GM19035 (cell line): ENCODE results near the gene PRR20G.
"Not testable (repeated sequence)": the region's sequence is repeated elsewhere in the genome, so short reads cannot be mapped to it uniquely, and the experiment has no call there.

Experiments used
- ATAC-seq: cut with Tn5 transposase; IDR thresholded peaks from one replicate; pipeline ENCODE4 v1.9.1; 2021; ENCODE audit not compliant: unreplicated experiment

Gene PRR20G

DNA sequence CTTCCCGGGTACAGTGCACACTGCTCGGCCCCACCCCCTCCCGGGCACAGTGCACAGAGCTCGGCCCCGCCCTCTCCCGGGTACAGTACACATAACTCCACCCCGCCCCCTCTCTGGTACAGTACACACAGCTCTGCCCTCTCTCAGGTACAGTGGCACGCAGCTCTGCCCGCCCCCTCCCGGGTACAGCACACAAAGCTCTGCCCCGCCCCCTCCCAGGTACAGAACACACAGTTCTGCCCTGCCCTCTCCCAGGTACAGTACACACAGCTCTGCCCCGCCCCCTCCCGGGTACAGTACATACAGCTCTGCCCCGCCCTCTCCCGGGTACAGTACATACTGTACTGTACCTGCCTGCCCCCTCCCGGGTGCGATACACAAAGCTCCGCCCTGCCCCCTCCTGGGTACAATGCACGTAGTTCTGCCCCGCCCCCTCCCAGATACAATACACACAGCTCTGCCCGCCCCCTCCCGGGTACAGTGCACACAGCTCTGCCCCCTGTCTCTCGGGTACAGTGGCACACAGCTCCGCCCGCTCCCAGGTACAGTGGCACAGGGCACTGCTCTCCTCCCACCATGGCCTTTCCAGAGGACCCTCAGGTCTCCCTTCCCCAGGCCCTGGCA lies 16.4 kb upstream of the PRR20G start:
- ATAC-seq = no peak

DNA sequence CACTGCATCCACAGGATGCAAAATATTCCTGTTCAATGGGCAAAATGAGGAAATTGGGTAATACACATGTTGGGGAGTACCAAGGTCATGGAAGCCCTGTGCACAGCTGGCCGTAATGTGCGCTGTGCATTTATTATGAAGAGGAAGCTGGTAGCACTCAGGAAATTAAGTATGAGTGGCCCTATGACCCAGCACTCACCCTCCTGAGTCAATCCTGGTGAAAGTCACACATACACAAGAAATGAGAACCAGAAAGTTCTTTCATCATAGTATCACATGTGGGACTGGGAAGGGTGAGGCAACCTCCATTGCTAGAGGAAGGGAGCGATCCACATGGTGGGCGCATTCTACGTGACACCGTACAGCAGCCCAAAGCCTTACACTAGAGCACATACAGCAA lies 11.4 kb upstream of the PRR20G start:
- ATAC-seq = no peak

DNA sequence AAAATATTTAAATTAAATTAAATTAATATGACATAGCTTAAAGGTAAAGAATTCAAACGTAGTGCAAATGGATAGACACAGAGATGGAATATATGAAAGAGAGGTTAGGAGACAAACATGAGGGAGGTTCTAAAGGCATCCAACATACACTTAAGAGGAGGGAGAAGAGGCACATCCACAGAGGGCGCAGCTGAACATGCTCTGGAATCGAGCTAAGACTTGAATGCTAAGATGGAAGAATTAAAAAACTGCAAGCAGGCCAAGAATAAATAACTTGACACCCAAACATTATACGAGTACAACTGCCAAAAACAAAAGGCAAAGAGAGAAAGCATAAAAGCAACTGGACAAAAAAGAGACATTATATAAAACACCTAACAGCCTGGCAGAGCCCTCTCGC lies 9.1 kb upstream of the PRR20G start:
- ATAC-seq = no peak

DNA sequence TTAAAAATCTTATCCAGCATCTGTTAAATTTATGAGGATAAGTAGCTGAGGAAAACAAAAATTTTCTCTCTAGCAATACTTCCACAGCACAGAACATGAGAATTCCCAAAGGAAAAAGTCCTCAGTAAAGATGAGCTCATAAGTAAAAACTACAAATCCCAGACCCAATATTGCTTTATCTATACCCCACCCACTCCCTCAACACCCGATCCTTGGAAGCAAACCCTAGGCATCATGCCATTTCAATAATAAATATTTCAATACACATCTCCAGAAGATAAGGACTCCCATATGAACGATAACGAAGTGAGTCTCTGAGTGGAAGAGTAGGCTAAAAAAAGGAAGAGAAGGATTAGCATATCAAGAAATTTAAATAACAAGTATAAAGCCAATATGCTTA lies 8.3 kb upstream of the PRR20G start:
- ATAC-seq = no peak

DNA sequence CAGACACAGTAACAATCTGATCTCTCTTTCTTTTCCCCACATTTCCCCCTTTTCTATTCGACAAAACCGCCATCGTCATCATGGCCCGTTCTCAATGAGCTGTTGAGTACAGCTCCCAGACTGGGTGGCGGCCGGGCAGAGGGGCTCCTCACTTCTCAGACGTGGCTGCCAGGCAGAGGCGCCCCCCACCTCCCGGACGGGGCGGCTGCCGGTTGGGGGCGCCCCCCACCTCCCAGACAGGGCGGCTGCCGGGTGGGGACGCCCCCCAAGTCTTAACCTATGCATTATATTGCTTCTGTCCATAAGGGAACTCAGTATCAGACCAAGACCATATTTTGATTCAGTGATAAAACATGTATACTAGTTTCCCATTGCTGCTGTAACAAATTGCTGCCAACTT lies 5.8 kb upstream of the PRR20G start:
- not testable (repeated sequence) for ATAC-seq

DNA sequence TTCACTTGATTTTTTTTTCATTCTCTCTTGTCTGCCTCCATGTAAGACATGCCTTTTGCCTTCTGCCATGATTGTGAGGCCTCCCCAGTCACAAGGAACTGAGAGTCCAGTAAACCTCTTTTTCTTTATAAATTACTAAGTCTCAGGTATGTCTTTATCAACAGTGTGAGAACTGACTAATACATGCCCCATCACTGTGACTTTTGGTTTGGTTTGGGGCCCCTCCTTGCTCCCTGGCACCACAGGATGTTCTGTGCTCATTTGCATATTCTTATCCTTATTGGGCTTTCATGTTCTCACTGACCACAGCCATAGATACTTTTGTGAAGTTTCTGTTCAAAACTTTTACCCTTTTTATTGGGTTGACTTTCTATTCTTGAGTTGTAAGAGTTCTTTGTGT lies 3.8 kb upstream of the PRR20G start:
- ATAC-seq = no peak

DNA sequence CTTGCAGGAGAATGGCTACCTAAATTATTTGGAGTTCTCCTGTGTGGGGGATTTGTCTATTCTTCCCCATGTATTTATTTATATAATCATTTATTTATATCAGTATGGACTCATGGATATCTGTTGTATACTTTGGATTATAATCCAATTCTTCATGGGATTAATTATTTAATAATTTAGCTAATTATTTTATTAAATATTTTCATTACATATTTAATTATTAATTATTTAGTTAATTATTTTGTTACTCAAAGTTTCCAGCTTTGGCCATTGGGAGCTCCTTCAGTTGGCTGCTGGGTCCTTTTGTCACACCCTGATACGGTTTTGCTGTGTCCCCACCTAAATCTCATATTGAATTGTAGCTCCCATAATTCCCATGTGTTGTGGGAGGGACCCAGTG lies 3.3 kb upstream of the PRR20G start:
- no peak for ATAC-seq

DNA sequence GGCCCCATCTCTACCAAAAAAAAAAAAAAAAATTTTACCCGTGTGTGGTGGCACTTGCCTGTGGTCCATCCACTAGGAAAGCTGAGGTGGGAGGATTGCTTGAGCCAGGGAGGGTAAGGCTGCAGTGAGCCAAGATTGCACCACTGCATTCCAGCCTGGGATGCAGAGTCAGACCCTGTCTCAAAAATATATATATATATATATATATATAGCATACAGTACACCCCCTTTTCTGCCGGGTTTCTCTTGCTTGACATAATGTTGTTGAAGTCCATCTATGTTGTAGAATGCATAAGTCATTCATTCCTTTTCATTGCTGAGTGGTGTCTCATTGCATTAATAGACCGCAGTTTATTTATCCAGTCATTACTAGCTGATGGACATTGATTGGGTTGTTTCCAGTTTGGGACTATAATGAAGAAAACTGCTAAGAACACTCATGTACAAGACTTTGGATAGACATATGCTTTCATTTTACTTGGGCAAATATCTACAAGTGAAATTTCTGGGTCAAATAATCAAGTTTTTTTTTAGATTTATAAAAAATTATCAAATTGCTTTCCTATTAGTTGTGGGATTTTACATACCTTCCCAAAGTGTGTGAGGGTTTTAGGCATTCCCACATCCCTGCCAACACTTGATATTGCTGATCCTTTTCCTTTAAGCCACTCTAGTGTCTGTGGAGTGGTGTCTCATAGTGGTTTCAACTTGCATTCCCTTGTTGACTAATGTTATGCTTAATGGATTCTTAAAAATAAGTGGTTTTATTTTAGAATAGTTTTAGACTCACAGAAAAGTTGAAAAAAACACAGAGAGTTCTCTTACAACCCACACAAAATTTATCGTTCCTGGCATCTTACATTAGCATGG lies 2.1 kb upstream of the PRR20G start:
- no peak for ATAC-seq

DNA sequence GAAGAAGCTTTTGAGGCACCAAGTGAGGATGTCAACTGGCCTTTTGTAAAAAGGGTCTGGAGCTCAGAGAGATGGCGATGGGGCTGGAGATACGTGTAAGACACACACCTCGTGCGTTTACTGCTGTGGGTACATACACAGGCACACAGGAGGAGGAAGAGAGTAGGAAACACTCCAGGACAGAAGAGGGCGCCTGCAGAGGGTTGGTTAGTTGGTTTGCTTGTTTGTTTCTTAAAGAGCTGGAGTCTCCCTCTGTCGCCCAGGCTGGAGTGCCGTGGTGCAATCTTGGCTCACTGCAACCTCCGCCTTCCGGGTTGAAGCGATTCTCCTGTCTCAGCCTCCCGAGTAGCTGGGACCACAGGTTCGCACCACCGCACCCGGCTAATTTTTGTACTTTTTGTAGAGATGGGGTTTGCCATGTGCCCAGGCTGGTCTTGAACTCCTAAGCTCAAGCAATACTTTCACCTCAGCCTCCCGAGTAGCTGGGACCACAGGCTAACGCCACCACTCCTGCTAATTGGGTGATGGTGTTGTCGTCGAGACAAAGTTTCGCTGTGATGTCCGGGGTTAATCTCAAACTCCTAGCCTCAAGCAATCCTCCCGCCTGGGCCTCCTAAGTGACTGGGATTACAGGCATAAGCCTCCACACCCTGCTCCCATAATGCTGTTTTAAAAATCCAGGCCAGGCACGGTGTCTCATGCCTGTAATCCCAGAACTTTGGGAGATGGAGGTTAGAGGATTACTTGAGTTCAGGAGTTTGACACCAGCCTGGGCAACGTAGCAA lies 1.3 kb upstream of the PRR20G start:
- ATAC-seq = no peak

DNA sequence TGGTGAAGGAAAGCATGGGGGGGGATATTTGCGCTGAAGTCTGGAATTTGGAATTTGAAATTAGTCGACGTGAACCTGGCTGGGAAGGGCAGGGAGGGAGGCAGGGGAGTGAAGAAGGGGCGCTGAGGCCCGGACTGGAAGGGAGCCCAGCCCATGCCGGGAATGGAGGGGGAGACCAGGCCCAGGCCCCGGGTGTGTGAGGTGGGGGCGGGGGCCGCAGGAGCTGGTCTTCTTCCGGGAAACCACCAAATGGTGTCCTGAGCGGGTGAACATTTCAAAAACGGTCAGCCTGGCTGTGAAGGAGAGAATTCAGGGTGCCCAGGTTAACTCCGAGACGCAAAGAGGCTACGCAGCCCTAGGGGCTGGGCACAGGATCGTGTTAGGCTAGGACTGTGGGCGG lies 497 bp upstream of the PRR20G start:
- ATAC-seq = no peak

DNA sequence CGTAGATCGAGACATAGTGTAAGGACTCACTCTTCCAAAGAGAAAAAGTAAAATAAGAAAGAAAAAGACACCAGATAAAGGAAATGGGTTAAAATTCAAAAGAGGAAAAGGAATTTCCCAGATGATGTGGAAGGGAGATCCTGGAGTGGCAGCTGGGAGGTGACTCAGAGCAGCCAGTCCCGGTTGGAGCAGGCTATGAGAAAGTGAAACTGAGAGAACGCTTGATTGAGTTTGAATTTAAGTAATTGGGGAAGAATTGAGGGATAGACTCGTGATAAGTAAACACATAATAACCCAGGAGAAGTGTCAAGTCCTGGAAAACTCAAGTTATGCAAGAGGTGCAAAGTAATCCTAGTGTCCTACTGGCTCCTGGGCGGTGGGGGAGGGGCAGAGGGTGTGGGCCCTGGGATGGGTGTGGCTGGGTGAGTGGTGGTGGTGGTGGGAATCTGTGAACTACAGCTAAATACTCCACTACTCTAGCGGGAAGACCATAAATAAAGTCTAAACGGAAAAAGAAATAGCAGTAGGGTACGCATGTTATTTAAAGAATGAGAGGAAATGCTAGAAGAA lies 1.2 kb downstream of the PRR20G start:
- no peak for ATAC-seq

DNA sequence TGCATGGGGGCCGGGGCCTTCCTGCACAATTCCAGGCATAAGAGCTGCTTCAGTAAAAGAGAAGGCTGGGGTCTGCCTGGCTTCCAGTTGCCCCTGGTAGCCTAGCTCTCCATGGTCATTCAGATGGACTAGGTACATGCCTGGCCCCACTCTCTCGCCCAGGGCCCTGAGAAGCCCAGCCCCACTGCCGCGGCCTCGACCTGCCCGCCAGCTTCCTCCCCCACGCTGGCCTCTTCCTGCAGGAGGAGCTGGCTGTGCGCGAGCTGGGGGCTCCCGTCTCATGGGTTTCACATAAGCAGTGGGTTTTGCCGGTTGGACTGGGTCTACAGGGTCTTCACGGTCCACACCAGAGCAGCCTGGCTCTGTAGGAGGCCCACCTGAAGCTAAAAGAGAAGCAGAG lies 3.6 kb downstream of the PRR20G start:
- no peak for ATAC-seq

DNA sequence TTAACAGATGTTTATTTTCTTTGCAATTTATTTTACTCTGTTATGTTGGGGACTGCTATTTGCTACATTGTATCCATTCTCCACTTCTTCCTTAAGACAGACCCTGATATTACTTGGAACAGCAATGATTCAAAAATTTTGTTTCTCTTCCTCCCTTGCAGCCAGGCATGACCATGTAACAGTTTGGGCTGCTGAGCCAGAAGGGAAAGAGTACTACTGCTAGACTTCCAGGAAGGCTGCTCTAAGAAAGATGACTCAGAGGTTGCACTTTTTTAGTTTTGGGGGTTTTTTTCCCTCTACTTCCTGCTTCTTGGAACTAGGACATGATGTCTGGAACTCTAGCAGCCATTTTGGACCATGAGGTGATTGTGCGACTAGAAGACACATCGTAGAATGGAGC lies 10.3 kb downstream of the PRR20G start:
- ATAC-seq = no peak

DNA sequence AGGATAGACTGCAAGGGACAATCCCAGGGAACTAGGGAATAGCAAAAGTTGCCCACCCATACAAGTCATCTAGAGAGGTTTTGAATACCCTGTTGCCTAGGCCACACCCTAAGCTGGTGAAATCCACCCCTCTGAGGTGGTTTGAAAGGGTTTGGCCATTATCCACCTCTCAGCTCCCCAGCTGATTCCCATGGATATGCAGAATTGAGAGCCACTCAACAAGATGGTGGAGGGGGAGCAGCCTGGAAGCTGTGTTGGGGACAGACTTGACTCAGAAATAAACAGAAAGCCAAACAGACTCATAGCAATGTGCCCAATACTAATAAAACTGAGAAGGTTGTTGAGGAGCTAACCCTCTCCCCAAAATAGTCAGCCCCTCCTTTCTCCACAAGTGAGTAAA lies 10.9 kb downstream of the PRR20G start:
- ATAC-seq = no peak

DNA sequence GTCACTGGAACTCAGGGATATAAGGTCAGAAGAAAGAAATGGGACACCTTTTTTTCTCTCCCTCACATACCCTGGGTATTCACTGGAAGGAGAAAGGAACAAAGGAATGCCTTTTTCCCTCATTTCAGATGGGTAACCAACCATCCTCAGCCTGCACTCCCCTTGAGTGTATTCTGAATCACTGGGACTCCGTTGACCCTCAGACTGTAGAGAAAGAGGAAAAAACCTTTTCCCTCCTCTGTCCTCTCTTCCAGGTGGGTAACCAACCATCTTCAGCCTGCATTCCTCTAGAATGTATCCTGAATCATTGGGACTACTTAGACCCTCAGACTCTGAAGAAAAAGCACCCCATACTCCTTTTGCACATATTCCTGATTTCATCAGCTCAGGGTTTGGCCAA lies 11.4 kb downstream of the PRR20G start:
- ATAC-seq = no peak

DNA sequence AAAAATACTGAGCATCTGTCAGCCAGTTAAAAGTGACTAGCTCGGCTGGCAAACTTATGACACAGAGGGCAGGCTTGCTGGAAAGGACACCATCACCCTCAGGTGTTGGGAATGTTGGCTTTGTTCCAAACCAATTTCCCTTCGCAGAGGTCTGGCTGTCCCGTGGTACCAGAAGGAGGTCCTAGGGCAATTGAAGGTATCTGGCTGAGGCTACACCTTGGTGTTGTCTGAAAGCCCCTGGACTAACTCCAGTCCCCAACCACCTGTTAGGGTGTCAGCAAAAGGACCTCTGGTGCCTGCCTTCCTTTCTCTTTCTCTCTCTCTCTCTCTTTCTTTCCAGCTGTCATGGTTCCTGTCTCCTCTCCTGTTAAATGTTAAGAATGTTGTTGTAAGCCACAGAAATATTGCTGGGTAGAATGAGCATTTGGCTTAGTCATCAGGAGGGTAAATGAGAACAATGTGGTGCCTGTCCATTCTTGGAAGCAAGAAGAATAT lies 12.5 kb downstream of the PRR20G start:
- no peak for ATAC-seq

DNA sequence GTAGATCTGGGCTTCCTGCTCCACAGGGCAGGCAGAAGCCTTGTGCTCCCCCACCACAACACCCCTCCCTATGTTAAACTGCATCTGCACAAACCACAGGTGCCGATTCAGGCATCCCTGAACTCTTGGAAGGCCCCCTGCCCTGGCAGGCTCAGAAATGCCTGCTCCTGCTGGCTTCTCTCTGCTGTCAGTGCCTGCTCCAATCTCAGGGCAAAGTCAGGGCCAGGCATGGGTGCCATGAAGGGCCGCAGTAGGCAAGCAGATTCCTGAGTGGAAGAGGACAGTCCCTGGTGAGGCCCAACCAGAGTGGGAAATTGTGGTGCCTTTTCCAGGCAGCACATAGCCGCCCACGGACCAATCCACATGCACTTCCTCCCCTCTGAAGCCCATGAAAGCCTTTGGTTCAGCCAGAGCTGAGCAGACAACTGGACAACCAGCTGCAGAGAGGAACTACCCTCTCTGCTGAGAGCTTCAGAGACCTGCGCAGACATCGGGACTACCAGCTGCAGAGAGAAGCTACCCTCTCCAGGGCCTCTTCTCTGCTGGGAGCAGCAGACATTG lies 13.6 kb downstream of the PRR20G start:
- ATAC-seq = no peak

DNA sequence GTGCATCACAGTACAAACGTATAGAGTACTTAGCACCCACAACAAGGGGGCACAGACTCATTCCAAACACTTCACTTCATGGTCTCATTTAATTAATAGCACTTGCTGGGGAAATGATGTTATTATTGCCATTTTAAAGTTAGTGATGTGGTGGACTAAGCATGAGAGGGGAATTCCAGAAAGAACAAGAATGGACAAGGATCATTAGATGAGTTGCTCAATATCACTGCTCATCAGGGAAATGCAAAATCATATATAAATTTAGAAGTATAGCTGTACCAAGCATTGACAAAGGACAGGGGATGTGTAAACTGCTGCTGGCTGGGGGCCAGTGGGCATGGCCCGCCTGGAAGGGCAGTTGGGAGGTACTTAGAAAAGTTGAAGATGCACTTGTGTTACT lies 14.6 kb downstream of the PRR20G start:
- ATAC-seq = no peak

DNA sequence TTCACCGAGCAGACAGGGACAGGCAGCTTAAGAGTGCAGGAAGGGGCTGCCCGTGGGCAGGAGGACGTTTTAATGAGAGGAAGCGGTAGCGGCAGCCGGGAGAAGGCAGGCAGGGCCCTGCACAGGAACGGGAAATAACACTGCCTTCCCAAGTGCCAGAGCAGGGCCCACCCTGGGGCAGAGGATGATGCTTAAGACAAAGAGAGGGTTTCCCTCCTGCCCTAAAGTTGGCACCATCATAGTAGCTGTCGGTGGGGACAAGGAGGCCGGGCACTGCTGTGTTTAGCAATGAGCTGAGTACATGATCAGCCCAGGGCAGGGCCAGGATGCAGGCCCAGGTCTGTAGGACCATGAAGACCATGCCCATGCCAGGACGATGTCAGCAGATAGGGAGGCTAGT lies 21.7 kb downstream of the PRR20G start:
- no peak for ATAC-seq

DNA sequence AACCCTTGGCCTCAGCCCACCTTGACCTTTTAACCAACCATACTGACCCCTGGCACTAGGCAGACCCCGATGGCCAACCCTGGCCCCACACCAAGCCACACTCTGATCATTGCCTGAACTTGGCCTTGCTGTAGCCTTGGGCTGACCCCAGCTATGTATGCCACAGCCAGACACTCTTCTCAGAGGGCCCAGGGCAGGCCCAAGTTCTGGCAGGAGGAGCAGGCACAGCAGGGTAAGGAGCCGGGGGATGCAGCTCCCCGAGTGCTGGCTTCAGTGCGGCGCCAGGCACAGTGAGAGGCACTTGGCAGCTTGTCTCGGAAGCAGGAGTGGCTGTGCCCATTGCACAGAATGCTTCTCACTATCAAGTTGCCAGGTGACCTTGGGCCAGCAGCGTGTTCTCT lies 22.3 kb downstream of the PRR20G start:
- ATAC-seq = no peak
